Measurements from ENCODE around the gene LYST. TPM values are rescaled to one million over a fixed set of nuclear protein-coding genes. Genes with fewer than 3 reads are reported as not detected.
"Not testable (repeated sequence)": the region's sequence is repeated elsewhere in the genome, so short reads cannot be mapped to it uniquely, and the experiment has no call there.

The LYST gene
- total RNA-seq, 1 donor from 2014 or later: 52.1 TPM

GRCh38 chr1:235853653-235854052 is 13.1 kb downstream of the LYST start:
- no peak for DNase-seq (ENCODE audit: extremely low spot score in 2 of 2)
- TF ChIP-seq POLR2A (IDR thresholded peaks at IDR 0.05): no peak
- TF ChIP-seq POLR2AphosphoS5 (IDR thresholded peaks at IDR 0.05; ENCODE audit: insufficient read depth in 1 of 2, low read depth in 1 of 2): no peak
- TF ChIP-seq, protein P1, sequence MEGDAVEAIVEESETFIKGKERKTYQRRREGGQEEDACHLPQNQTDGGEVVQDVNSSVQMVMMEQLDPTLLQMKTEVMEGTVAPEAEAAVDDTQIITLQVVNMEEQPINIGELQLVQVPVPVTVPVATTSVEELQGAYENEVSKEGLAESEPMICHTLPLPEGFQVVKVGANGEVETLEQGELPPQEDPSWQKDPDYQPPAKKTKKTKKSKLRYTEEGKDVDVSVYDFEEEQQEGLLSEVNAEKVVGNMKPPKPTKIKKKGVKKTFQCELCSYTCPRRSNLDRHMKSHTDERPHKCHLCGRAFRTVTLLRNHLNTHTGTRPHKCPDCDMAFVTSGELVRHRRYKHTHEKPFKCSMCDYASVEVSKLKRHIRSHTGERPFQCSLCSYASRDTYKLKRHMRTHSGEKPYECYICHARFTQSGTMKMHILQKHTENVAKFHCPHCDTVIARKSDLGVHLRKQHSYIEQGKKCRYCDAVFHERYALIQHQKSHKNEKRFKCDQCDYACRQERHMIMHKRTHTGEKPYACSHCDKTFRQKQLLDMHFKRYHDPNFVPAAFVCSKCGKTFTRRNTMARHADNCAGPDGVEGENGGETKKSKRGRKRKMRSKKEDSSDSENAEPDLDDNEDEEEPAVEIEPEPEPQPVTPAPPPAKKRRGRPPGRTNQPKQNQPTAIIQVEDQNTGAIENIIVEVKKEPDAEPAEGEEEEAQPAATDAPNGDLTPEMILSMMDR (IDR thresholded peaks at IDR 0.05): no peak
- Histone ChIP-seq H3K9me3 (no peaks in the 10 kb centered on the region), H3K4me1 (peaks cover 21% of the 10 kb centered on the region), H3K27ac (no peak overlapping the region), H3K4me3 (no peak overlapping the region), H3K27me3 (no peaks in the 10 kb centered on the region), H3K36me3 (no peaks in the 10 kb centered on the region)
- intact Hi-C loops (cut with DNase I): no loop called here

DNA sequence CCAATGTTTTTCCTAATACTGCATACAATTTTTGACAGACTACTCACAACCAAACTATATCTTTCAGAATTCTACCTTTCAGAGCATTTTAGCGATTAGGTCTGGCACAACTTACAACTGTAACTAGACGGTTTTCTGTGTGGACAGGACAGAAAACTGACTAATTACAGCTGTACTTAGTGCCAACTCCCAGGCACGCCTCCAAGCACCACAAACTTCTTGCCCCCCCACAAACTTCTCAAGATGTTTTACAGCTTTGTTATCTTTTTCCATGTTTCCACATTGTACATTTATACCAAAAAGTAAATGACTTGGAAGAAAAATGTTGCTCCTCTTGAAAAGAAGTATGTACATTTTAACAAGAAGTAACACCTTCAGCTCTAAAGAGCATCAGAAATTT is 13.8 kb downstream of the LYST start:
- intact Hi-C loops (cut with DNase I): no loop called here
- H3K9me3 ChIP-seq: no peaks in the 10 kb centered on the region
- no peaks in the 10 kb centered on the region for H3K36me3 ChIP-seq
- H3K4me1 ChIP-seq: peaks cover 16% of the 10 kb centered on the region
- no peak for DNase-seq (ENCODE audit: extremely low spot score in 2 of 2)
- H3K27ac ChIP-seq: no peak overlapping the region
- no peak for TF ChIP-seq POLR2AphosphoS5 (IDR thresholded peaks at IDR 0.05; ENCODE audit: insufficient read depth in 1 of 2, low read depth in 1 of 2)
- no peak for TF ChIP-seq POLR2A (IDR thresholded peaks at IDR 0.05)
- TF ChIP-seq, protein P1 (IDR thresholded peaks at IDR 0.05): no peak
- no peaks in the 10 kb centered on the region for H3K27me3 ChIP-seq
- H3K4me3 ChIP-seq: no peak overlapping the region

GRCh38 chr1:235851939-235852338 is 14.8 kb downstream of the LYST start:
- intact Hi-C loops (cut with DNase I): no loop called here
- Histone ChIP-seq H3K9me3 (no peaks in the 10 kb centered on the region), H3K4me1 (peaks cover 16% of the 10 kb centered on the region), H3K27me3 (no peaks in the 10 kb centered on the region), H3K27ac (no peak overlapping the region), H3K36me3 (no peaks in the 10 kb centered on the region), H3K4me3 (no peak overlapping the region)
- no peak for DNase-seq (ENCODE audit: extremely low spot score in 2 of 2)
- TF ChIP-seq POLR2A (IDR thresholded peaks at IDR 0.05): no peak
- TF ChIP-seq, protein P1 (IDR thresholded peaks at IDR 0.05): no peak
- no peak for TF ChIP-seq POLR2AphosphoS5 (IDR thresholded peaks at IDR 0.05; ENCODE audit: insufficient read depth in 1 of 2, low read depth in 1 of 2)

DNA sequence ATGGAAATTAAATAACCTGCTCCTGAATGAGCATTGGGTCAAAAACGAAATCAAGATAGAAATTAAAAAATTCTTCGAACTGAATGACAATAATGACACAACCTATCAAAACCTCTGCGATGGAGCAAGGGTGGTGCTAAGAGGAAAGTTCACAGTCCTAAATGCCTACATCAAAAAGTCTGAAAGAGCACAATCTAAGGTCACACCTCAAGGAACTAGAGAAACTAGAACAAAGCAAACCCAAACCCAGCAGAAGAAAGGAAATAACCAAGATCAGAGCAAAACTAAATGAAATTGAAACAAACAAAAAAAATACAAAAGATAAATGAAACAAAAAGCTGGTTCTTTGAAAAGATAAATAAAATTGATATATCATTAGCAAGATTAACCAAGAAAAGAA is 18.5 kb downstream of the LYST start:
- H3K27me3 ChIP-seq; H3K36me3 ChIP-seq; H3K9me3 ChIP-seq; intact Hi-C loops (cut with DNase I); DNase-seq (ENCODE audit: extremely low spot score in 2 of 2); H3K4me3 ChIP-seq; H3K27ac ChIP-seq: not testable (repeated sequence)
- peaks cover 26% of the 10 kb centered on the region for H3K4me1 ChIP-seq

- H3K27me3 ChIP-seq; intact Hi-C loops (cut with DNase I); H3K27ac ChIP-seq; DNase-seq (ENCODE audit: extremely low spot score in 2 of 2); H3K9me3 ChIP-seq; H3K36me3 ChIP-seq; H3K4me3 ChIP-seq: not testable (repeated sequence)
- H3K4me1 ChIP-seq: peaks cover 27% of the 10 kb centered on the region
These were observed 21.0 kb downstream of the LYST start for GRCh38 chr1:235845656-235846107.

- TF ChIP-seq POLR2AphosphoS5 (IDR thresholded peaks at IDR 0.05; ENCODE audit: insufficient read depth in 1 of 2, low read depth in 1 of 2): no peak
- no peak for TF ChIP-seq POLR2A (IDR thresholded peaks at IDR 0.05)
- TF ChIP-seq, protein P1 (IDR thresholded peaks at IDR 0.05): no peak
- no peaks in the 10 kb centered on the region for H3K27me3 ChIP-seq
- H3K36me3 ChIP-seq: no peaks in the 10 kb centered on the region
- no peak overlapping the region for H3K4me3 ChIP-seq
- H3K4me1 ChIP-seq: peaks cover 27% of the 10 kb centered on the region
- H3K9me3 ChIP-seq: no peaks in the 10 kb centered on the region
- intact Hi-C loops (cut with DNase I): no loop called here
- DNase-seq (ENCODE audit: extremely low spot score in 2 of 2): no peak
- no peak overlapping the region for H3K27ac ChIP-seq
These were observed 21.9 kb downstream of the LYST start for GRCh38 chr1:235844776-235845175.
